Activated B cell treated with CpG ODN at 0.5 μM for 24 hours (primary cell): ENCODE results near the gene INO80C. TPM values are rescaled to one million over a fixed set of nuclear protein-coding genes. Genes with fewer than 3 reads are reported as not detected.

Experiments used
- ATAC-seq: fragments of 200-7000 bp; cut with Tn5 transposase; one replicate; pipeline ENCODE4 v1.10.0; 2021; ENCODE audit warnings: low read depth, mild to moderate bottlenecking, moderate library complexity
- CTCF ChIA-PET: fragments of 350-600 bp; sonication (Branson Sonifier 250); formaldehyde crosslinking; loops from one replicate; lab custom pipeline; 2021; ENCODE audit warnings: antibody characterized with exemption; lab: Charles Lee
- POLR2A ChIA-PET: fragments of 350-600 bp; sonication (Branson Sonifier 250); formaldehyde crosslinking; loops from one replicate; lab custom pipeline; 2021; ENCODE audit warnings: antibody characterized with exemption; lab: Charles Lee
- DNase-seq: peaks from one replicate; pipeline ENCODE4 v3.0.0; 2022
- H3K27ac Mint-ChIP-seq: one replicate; pipeline ENCODE4 v1.8.0; 2020; ENCODE audit warnings: mixed read lengths
- H3K27me3 Mint-ChIP-seq: one replicate; pipeline ENCODE4 v1.8.0; 2021; ENCODE audit warnings: mixed read lengths
- H3K36me3 Mint-ChIP-seq: one replicate; pipeline ENCODE4 v1.8.0; 2021; ENCODE audit warnings: low read depth, mixed read lengths
- H3K4me1 Mint-ChIP-seq: one replicate; pipeline ENCODE4 v1.8.0; 2021; ENCODE audit warnings: mixed read lengths
- H3K4me3 Mint-ChIP-seq: one replicate; pipeline ENCODE4 v1.8.0; 2020; ENCODE audit warnings: mild to moderate bottlenecking, mixed read lengths
- H3K9me3 Mint-ChIP-seq: one replicate; pipeline ENCODE4 v1.8.0; 2020; ENCODE audit warnings: mixed read lengths
- intact Hi-C: fragments of 100-400 bp; cut with micrococcal nuclease; formaldehyde crosslinking; loops from one replicate; pipeline ENCODE4 v1.15.1; 2024
- total RNA-seq: library from RNA; stranded (reverse); gene quantifications from 2 replicates; pipeline ENCODE4 v1.2.3, GENCODE V29; 2022
- TF ChIP-seq, protein P1 (sequence below): fragments of 200-600 bp; IDR thresholded peaks from one replicate; pipeline ENCODE4 v1.8.0; 2022; ENCODE audit warnings: antibody characterized with exemption, mild to moderate bottlenecking

The INO80C gene
- total RNA-seq, 1 donor from 2014 or later = 31.6 TPM

- Mint-ChIP-seq H3K9me3 (no peaks in the 10 kb centered on the region), H3K27me3 (no peaks in the 10 kb centered on the region), H3K36me3 (peaks cover 23% of the 10 kb centered on the region), H3K4me1 (peaks cover 32% of the 10 kb centered on the region), H3K4me3 (no peak overlapping the region), H3K27ac (no peak overlapping the region)
- intact Hi-C loops = loop anchor here (5.0 kb wide), 1 partner anchor 46 kb away; no protein-coding TSS in a partner anchor
- ChIA-PET POLR2A (no interaction called here), CTCF (no interaction called here)
- no peak for ATAC-seq
- TF ChIP-seq, protein P1, sequence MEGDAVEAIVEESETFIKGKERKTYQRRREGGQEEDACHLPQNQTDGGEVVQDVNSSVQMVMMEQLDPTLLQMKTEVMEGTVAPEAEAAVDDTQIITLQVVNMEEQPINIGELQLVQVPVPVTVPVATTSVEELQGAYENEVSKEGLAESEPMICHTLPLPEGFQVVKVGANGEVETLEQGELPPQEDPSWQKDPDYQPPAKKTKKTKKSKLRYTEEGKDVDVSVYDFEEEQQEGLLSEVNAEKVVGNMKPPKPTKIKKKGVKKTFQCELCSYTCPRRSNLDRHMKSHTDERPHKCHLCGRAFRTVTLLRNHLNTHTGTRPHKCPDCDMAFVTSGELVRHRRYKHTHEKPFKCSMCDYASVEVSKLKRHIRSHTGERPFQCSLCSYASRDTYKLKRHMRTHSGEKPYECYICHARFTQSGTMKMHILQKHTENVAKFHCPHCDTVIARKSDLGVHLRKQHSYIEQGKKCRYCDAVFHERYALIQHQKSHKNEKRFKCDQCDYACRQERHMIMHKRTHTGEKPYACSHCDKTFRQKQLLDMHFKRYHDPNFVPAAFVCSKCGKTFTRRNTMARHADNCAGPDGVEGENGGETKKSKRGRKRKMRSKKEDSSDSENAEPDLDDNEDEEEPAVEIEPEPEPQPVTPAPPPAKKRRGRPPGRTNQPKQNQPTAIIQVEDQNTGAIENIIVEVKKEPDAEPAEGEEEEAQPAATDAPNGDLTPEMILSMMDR = no peak
- no peak for DNase-seq
Measured at GRCh38 chr18:35466334-35466733, 31.4 kb downstream of the INO80C start.

- intact Hi-C loops = loop anchor here (5.0 kb wide), 1 partner anchor 47 kb away; no protein-coding TSS in a partner anchor
- ATAC-seq (no peak), DNase-seq (no peak)
- Mint-ChIP-seq H3K9me3 (no peaks in the 10 kb centered on the region), H3K36me3 (peaks cover 20% of the 10 kb centered on the region), H3K27ac (no peak overlapping the region), H3K4me1 (peaks cover 32% of the 10 kb centered on the region), H3K4me3 (no peak overlapping the region), H3K27me3 (no peaks in the 10 kb centered on the region)
- POLR2A ChIA-PET = no interaction called here
- CTCF ChIA-PET = no interaction called here
- TF ChIP-seq, protein P1 = no peak
Measured at GRCh38 chr18:35465329-35465728, 32.4 kb downstream of the INO80C start.

GRCh38 chr18:35464831-35465279 is 32.9 kb downstream of the INO80C start:
- H3K4me1 Mint-ChIP-seq = peaks cover 32% of the 10 kb centered on the region
- CTCF ChIA-PET = no interaction called here

DNA sequence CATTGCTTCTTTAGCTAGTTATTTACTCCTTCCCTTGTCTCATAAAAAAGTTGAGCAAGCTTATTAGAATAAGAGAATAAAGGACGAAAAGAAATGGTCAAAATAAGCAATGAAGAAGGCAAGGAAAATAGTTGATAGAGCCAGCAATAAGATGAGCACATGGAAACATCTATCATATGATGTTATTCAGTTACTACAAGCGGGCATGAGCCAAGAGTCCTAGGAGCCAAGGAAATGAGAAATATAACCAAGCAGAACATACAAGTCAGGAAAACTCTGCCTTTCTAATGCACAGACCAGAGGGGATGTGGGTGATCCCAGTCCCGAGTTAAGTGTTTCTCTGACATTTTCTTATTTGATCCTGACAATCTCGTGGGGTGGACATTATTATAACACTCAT is 33.9 kb downstream of the INO80C start:
- intact Hi-C loops = no loop called here
- Mint-ChIP-seq H3K4me3 (no peak overlapping the region), H3K36me3 (peaks cover 10% of the 10 kb centered on the region), H3K27ac (no peak overlapping the region), H3K9me3 (no peaks in the 10 kb centered on the region), H3K4me1 (peaks cover 32% of the 10 kb centered on the region), H3K27me3 (no peaks in the 10 kb centered on the region)
- no peak for ATAC-seq
- TF ChIP-seq, protein P1 = no peak
- CTCF ChIA-PET = no interaction called here
- POLR2A ChIA-PET = no interaction called here
- DNase-seq = no peak

More at GRCh38 chr18:35464831-35465279, 32.9 kb downstream of the INO80C start:
- no peak for DNase-seq
- Mint-ChIP-seq H3K36me3 (peaks cover 16% of the 10 kb centered on the region), H3K9me3 (no peaks in the 10 kb centered on the region), H3K27ac (no peak overlapping the region), H3K4me3 (no peak overlapping the region), H3K27me3 (no peaks in the 10 kb centered on the region)
- POLR2A ChIA-PET = no interaction called here
- intact Hi-C loops = loop anchor here (5.0 kb wide), 1 partner anchor 47 kb away; no protein-coding TSS in a partner anchor
- ATAC-seq = no peak
- TF ChIP-seq, protein P1 = no peak

DNA sequence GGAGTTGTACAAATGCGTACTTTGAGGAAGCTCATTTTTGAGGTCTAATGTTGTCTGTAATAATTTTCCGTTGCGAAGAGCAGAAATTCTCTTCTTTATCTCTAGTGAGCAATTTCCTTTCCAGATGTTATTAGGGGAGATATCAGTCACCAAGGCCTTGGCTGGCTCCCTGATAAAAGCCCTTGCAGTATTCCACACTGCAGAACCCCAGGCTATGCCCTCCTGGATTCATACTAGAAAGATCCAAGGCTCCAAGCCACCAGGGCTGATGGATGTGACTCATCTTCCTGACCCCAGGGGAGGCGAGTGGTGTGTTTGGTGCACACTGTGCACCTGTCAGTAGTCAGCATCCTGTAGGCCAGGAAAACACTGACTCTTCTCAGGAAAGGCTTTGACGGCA is 34.7 kb downstream of the INO80C start:
- no peak overlapping the region for H3K27ac Mint-ChIP-seq

More for the DNA sequence above, 34.7 kb downstream of the INO80C start:
- ChIA-PET POLR2A (no interaction called here), CTCF (no interaction called here)
- Mint-ChIP-seq H3K9me3 (no peaks in the 10 kb centered on the region), H3K4me3 (no peak overlapping the region), H3K36me3 (peaks cover 3% of the 10 kb centered on the region), H3K27me3 (no peaks in the 10 kb centered on the region), H3K4me1 (peaks cover 29% of the 10 kb centered on the region)
- ATAC-seq (no peak), DNase-seq (no peak)
- TF ChIP-seq, protein P1 = no peak
- intact Hi-C loops = no loop called here
